ENCODE data around the gene BEX1. TPM values are rescaled to one million over a fixed set of nuclear protein-coding genes. Genes with fewer than 3 reads are reported as not detected.
"Not testable (repeated sequence)": the region's sequence is repeated elsewhere in the genome, so short reads cannot be mapped to it uniquely, and the experiment has no call there.

The BEX1 gene
- 9.1 and 13.7 TPM in 2 replicates for total RNA-seq

- DNase-seq (ENCODE audit: low read depth), result no peak
- peak within 1 kb of the TSS; percentile 33 for H3K4me3 ChIP-seq (ENCODE audit: low read depth, low read length)
- no peak for TF ChIP-seq CTCF (conservative IDR thresholded peaks at IDR 0.05; ENCODE audit: low read depth, low read length)
These were observed at the start of gene BEX1 for GRCh38 chrX:103063918-103064434. TSS of gene BEX1 (minus strand) at chrX:103064171. CDS start at chrX:103063274, 897 bp downstream.

GRCh38 chrX:103109497-103109896 is 45.5 kb upstream of the BEX1 start:
- not testable (repeated sequence) for H3K4me3 ChIP-seq (ENCODE audit: low read depth, low read length); DNase-seq (ENCODE audit: low read depth)

- H3K4me3 ChIP-seq (ENCODE audit: low read depth, low read length), result no peak overlapping the region
- no peak for TF ChIP-seq CTCF (conservative IDR thresholded peaks at IDR 0.05; ENCODE audit: low read depth, low read length)
- DNase-seq (ENCODE audit: low read depth), result no peak
These were observed 43.9 kb upstream of the BEX1 start for GRCh38 chrX:103107836-103108235.

GRCh38 chrX:103107227-103107737 is 43.3 kb upstream of the BEX1 start:
- H3K4me3 ChIP-seq (ENCODE audit: low read depth, low read length); DNase-seq (ENCODE audit: low read depth): not testable (repeated sequence)

GRCh38 chrX:103104370-103104769 is 40.4 kb upstream of the BEX1 start:
- not testable (repeated sequence) for H3K4me3 ChIP-seq (ENCODE audit: low read depth, low read length); DNase-seq (ENCODE audit: low read depth)

GRCh38 chrX:103103866-103104265 is 39.9 kb upstream of the BEX1 start:
- DNase-seq (ENCODE audit: low read depth); H3K4me3 ChIP-seq (ENCODE audit: low read depth, low read length): not testable (repeated sequence)

GRCh38 chrX:103101299-103102042 is 37.5 kb upstream of the BEX1 start:
- no peak for DNase-seq (ENCODE audit: low read depth)
- no peak overlapping the region for H3K4me3 ChIP-seq (ENCODE audit: low read depth, low read length)
- TF ChIP-seq CTCF (conservative IDR thresholded peaks at IDR 0.05; ENCODE audit: low read depth, low read length), result no peak

- TF ChIP-seq CTCF (conservative IDR thresholded peaks at IDR 0.05; ENCODE audit: low read depth, low read length), result no peak
- H3K4me3 ChIP-seq (ENCODE audit: low read depth, low read length), result no peak overlapping the region
- no peak for DNase-seq (ENCODE audit: low read depth)
These were observed 36.5 kb upstream of the BEX1 start for GRCh38 chrX:103100484-103100883.

- TF ChIP-seq CTCF (conservative IDR thresholded peaks at IDR 0.05; ENCODE audit: low read depth, low read length), result no peak
- DNase-seq (ENCODE audit: low read depth), result no peak
- H3K4me3 ChIP-seq (ENCODE audit: low read depth, low read length), result no peak overlapping the region
These were observed 35.7 kb upstream of the BEX1 start for GRCh38 chrX:103099691-103100090.

Data from epithelial cell of proximal tubule (primary cell).